SK-N-SH (cell line): ENCODE results near the gene RBM38. TPM values are rescaled to one million over a fixed set of nuclear protein-coding genes. Genes with fewer than 3 reads are reported as not detected.

Experiments
- CTCF ChIA-PET: fragments of 300-600, 350-600 bp; formaldehyde crosslinking; extraction: SDS; loops from one replicate; lab custom pipeline; 2021; lab: Yijun Ruan, JAX
- POLR2A ChIA-PET: fragments of 350-600 bp; sonication (Branson Sonifier 250); formaldehyde crosslinking; extraction: SDS; loops from one replicate; lab custom pipeline; 2020; ENCODE audit warnings: antibody characterized with exemption, inconsistent platforms; lab: Yijun Ruan, JAX
- DNase-seq: peaks from one replicate; pipeline ENCODE4 v3.0.0; 2012
- H2AFZ ChIP-seq: fragments of 200-600 bp; sonication (generic); 2 replicates; pipeline ENCODE4 v1.8.1; 2016; ENCODE audit warnings: antibody characterized with exemption, mild to moderate bottlenecking, low read depth
- H3F3A ChIP-seq: fragments of 200-600 bp; sonication (generic); replicated peaks from 2 replicates; pipeline ENCODE3; 2016; ENCODE audit warnings: antibody characterized with exemption, mild to moderate bottlenecking; ENCODE audit not compliant: insufficient read depth
- H3K27ac ChIP-seq, 2 experiments: fragments of 200-500 bp in 1 of 2; fragments of 200-600 bp in 1 of 2; sonication (Bioruptor generic) in 1 of 2; sonication (generic), shearing (Covaris generic) in 1 of 2; 2 replicates each; pipeline versions ENCODE4 v1.5.1 to v1.6.1; 2014 to 2016; ENCODE audit warnings: low read depth in 2 of 2, inconsistent platforms in 1 of 2, low read length in 1 of 2, mild to moderate bottlenecking in 1 of 2, mixed read lengths in 1 of 2
- H3K27me3 ChIP-seq: fragments of 200-600 bp; sonication (generic), shearing (Covaris generic); 2 replicates; pipeline ENCODE4 v1.6.1; 2016; ENCODE audit warnings: mixed run types; ENCODE audit not compliant: insufficient read depth
- H3K36me3 ChIP-seq, 2 experiments: fragments of 200-500 bp in 1 of 2; fragments of 200-600 bp in 1 of 2; sonication (Bioruptor generic) in 1 of 2; sonication (generic) in 1 of 2; replicated peaks in 1 of 2; 2 replicates each; pipeline versions ENCODE3 to v1.5.1; 2014 to 2016; ENCODE audit warnings: low read length in 1 of 2, mild to moderate bottlenecking in 1 of 2; ENCODE audit not compliant: insufficient read depth in 2 of 2, control insufficient read depth in 1 of 2
- H3K4me1 ChIP-seq, 2 experiments: fragments of 200-500 bp in 1 of 2; fragments of 200-600 bp in 1 of 2; sonication (Bioruptor generic) in 1 of 2; sonication (generic), shearing (Covaris generic) in 1 of 2; 2 replicates each; pipeline versions ENCODE4 v1.5.1 to v1.6.1; 2014 to 2016; ENCODE audit warnings: low read depth in 1 of 2, low read length in 1 of 2, mixed run types in 1 of 2; ENCODE audit not compliant: insufficient read depth in 2 of 2, control insufficient read depth in 1 of 2
- H3K4me2 ChIP-seq: fragments of 200-600 bp; sonication (generic), shearing (Covaris generic); 2 replicates; pipeline ENCODE4 v1.6.1; 2017; ENCODE audit warnings: mixed run types
- H3K4me3 ChIP-seq, 2 experiments: fragments of 200-500 bp in 1 of 2; fragments of 200-600 bp in 1 of 2; sonication (Bioruptor generic) in 1 of 2; sonication (generic), shearing (Covaris generic) in 1 of 2; 2 replicates each; pipeline versions ENCODE4 v1.5.1 to v1.8.1; 2014 to 2016; ENCODE audit warnings: low read depth in 2 of 2, inconsistent platforms in 1 of 2, low read length in 1 of 2, mild to moderate bottlenecking in 1 of 2, mixed read lengths in 1 of 2, moderate library complexity in 1 of 2
- H3K79me2 ChIP-seq: fragments of 200-600 bp; sonication (generic); 2 replicates; pipeline ENCODE4 v1.8.1; 2017; ENCODE audit warnings: mild to moderate bottlenecking; ENCODE audit not compliant: insufficient read depth
- H3K9ac ChIP-seq: fragments of 200-600 bp; sonication (generic); 2 replicates; pipeline ENCODE4 v1.6.1; 2017; ENCODE audit warnings: mixed run types
- H3K9me2 ChIP-seq: fragments of 200-600 bp; sonication (generic); 2 replicates; pipeline ENCODE4 v1.6.1; 2017; ENCODE audit warnings: mixed run types
- H3K9me3 ChIP-seq: fragments of 200-600 bp; sonication (generic); 2 replicates; pipeline ENCODE4 v1.6.1; 2017; ENCODE audit warnings: mixed run types, mild to moderate bottlenecking, moderate library complexity
- H4K20me1 ChIP-seq: fragments of 200-600 bp; sonication (generic); 2 replicates; pipeline ENCODE4 v1.6.1; 2017; ENCODE audit warnings: mild to moderate bottlenecking, mixed run types; ENCODE audit not compliant: insufficient read depth
- EP300 ChIP-seq, 2 experiments: IDR thresholded peaks; 2 replicates each; pipeline versions ENCODE4 v1.4.0 to v1.6.1; 2012; ENCODE audit warnings: borderline replicate concordance in 1 of 2, low read depth in 1 of 2, low read length in 1 of 2
- EZH2phosphoT487 ChIP-seq: fragments of 200-600 bp; sonication (generic); IDR thresholded peaks from 2 replicates; pipeline ENCODE4 v1.6.1; 2017; ENCODE audit warnings: low read depth, mixed run types, mild to moderate bottlenecking, antibody characterized with exemption, moderate library complexity, borderline replicate concordance
- FOXJ3 ChIP-seq: sonication (generic); formaldehyde crosslinking; IDR thresholded peaks from 2 replicates; pipeline ENCODE4 v1.5.1; 2020; ENCODE audit warnings: mild to moderate bottlenecking, missing genetic modification reagents
- FOXM1 ChIP-seq: IDR thresholded peaks from 2 replicates; pipeline ENCODE4 v1.4.0; 2012; ENCODE audit warnings: low read depth, mild to moderate bottlenecking
- GATA2 ChIP-seq: sonication (generic); formaldehyde crosslinking; IDR thresholded peaks from 2 replicates; pipeline ENCODE4 v1.5.0; 2020; ENCODE audit warnings: mild to moderate bottlenecking, missing genetic modification reagents
- MAX ChIP-seq: IDR thresholded peaks from 2 replicates; pipeline ENCODE4 v1.4.0; 2012; ENCODE audit warnings: low read depth
- NFIC ChIP-seq: IDR thresholded peaks from 2 replicates; pipeline ENCODE4 v1.4.0; 2012; ENCODE audit warnings: borderline replicate concordance
- POLR2AphosphoS5 ChIP-seq: IDR thresholded peaks from 2 replicates; pipeline ENCODE4 v1.6.1; 2012; ENCODE audit warnings: low read depth, low read length
- RCOR1 ChIP-seq: fragments of 150-350 bp; IDR thresholded peaks from 2 replicates; pipeline ENCODE4 v1.6.1; 2017; ENCODE audit warnings: antibody characterized with exemption, low read length
- REST ChIP-seq: IDR thresholded peaks from 2 replicates; pipeline ENCODE4 v1.6.1; 2012; ENCODE audit warnings: mild to moderate bottlenecking, low read depth, low read length, moderate library complexity
- RFX5 ChIP-seq: IDR thresholded peaks from 2 replicates; pipeline ENCODE4 v1.6.1; 2012; ENCODE audit warnings: mild to moderate bottlenecking, improper control_type of control experiment, low read length
- SIN3A ChIP-seq: IDR thresholded peaks from 2 replicates; pipeline ENCODE4 v1.6.1; 2012; ENCODE audit warnings: low read depth, mild to moderate bottlenecking, low read length, moderate library complexity, borderline replicate concordance
- TAF1 ChIP-seq: IDR thresholded peaks from 2 replicates; pipeline ENCODE4 v1.6.1; 2012; ENCODE audit warnings: low read depth, mild to moderate bottlenecking, low read length, moderate library complexity, borderline replicate concordance
- TCF12 ChIP-seq: IDR thresholded peaks from 2 replicates; pipeline ENCODE4 v1.4.0; 2012
- TEAD4 ChIP-seq: IDR thresholded peaks from 2 replicates; pipeline ENCODE4 v1.4.0; 2012; ENCODE audit warnings: mild to moderate bottlenecking, borderline replicate concordance; ENCODE audit not compliant: insufficient read depth
- USF1 ChIP-seq: IDR thresholded peaks from 2 replicates; pipeline ENCODE4 v1.4.0; 2012; ENCODE audit warnings: low read depth, borderline replicate concordance
- YY1 ChIP-seq: IDR thresholded peaks from 2 replicates; pipeline ENCODE4 v1.4.0; 2012; ENCODE audit warnings: low read depth, mild to moderate bottlenecking
- WGBS: methylation state at CpG from one replicate; pipeline ENCODE4 v1.1.6; 2017; ENCODE audit warnings: low lambda C conversion rate; 5-methylcytosine and 5-hydroxymethylcytosine counted together
- polyA plus RNA-seq, 3 experiments: library from polyadenylated mRNA; depleted of rRNA; stranded (reverse); fragments of >200 nt; gene quantifications; 2 replicates each; pipeline ENCODE4 v1.2.3, GENCODE V29; 2012
- TF ChIP-seq, protein P1 (sequence below): fragments of 150-350 bp; IDR thresholded peaks from 2 replicates; pipeline ENCODE4 v1.6.1; 2016; ENCODE audit warnings: mild to moderate bottlenecking, low read depth, low read length
- TF ChIP-seq, protein P2 (sequence below): IDR thresholded peaks from 2 replicates; pipeline ENCODE4; 2012

RBM38 gene
- polyA plus RNA-seq, 1 of the 3 experiments (the other 2 are of a cell fraction) = 11.5 TPM

DNA sequence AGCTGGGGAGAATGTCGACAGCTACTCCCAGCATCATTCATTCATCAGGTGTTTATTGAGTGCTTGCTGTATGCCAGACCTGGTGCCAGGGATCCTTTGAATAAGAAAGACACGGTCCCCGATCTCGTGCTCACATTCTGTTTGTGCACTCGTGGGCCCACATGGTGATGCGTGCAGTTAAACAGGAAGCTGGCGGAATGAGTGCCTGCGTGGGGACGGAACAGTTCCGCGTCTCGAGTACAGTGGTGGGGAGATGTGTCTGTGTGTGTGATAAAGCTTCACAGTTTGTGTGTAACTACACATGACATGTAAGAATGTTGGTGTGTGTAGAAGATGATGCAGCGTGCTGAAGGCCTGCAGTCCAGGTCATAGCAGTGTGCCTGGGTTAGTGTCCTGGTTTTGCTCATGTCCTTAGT is 6.5 kb downstream of the RBM38 start (continued):
- TF ChIP-seq MAX = no peak
- TF ChIP-seq, protein P1, sequence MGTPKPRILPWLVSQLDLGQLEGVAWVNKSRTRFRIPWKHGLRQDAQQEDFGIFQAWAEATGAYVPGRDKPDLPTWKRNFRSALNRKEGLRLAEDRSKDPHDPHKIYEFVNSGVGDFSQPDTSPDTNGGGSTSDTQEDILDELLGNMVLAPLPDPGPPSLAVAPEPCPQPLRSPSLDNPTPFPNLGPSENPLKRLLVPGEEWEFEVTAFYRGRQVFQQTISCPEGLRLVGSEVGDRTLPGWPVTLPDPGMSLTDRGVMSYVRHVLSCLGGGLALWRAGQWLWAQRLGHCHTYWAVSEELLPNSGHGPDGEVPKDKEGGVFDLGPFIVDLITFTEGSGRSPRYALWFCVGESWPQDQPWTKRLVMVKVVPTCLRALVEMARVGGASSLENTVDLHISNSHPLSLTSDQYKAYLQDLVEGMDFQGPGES = no peak
- TF ChIP-seq RFX5 = no peak
- no peak for TF ChIP-seq FOXJ3 (CRISPR knock-in tag)
- no peak for TF ChIP-seq EP300 (IDR thresholded peaks at IDR 0.05; ENCODE audit: borderline replicate concordance in 1 of 2, low read depth in 1 of 2, low read length in 1 of 2)
- TF ChIP-seq POLR2AphosphoS5 = no peak
- no peak for TF ChIP-seq RCOR1
- TF ChIP-seq, all 33 proteins: peak for 0

DNA sequence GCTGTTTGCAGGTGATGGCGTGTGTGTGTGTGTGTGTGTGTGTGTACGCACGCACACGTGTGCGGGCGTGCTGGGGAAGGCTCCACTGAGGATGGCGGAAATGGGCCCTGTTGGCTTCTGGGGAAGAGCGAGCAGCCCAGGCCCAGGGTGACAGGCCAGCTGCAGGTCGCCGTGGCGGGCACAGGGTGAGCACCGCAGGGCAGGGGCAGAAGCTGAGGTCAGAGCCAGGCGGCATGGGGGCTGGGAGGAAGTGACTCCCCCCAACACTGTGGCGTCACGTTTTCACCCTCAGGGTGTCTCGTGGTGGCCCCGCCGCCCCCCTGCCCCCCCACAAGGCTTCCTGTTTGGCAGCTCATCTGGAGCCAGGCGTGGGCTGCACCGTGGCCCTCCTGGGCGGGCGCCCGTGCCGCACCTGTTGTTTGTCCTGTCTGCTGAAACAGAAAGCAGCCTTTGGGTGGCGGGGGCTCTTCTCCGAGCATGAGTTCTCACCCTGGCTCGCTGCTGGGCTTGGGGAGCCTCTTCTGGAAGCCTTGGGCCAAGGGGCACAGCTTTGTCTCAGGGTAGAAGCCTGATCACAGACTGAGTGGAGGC is 7.1 kb downstream of the RBM38 start:
- Histone ChIP-seq H3K9ac (no peak overlapping the region), H2AFZ (no peak overlapping the region), H3K9me2 (no peaks in the 10 kb centered on the region), H3K4me2 (no peak overlapping the region), H3K79me2 (peaks cover under 1% of the 10 kb centered on the region; the same call in 1 of the 2 replicates), H3K36me3 (peaks cover 0 to 47% of the 10 kb centered on the region in 2 experiments), H3K4me3 (no peak overlapping the region), H3K27me3 (no peaks in the 10 kb centered on the region), H3F3A (no peaks in the 10 kb centered on the region), H3K4me1 (peaks cover 0 to 19% of the 10 kb centered on the region in 2 experiments; a peak in 1 of 4 replicates), H4K20me1 (no peaks in the 10 kb centered on the region), H3K27ac (peak overlapping the region in 1 of 2 experiments; percentile 20; a peak in 1 of 4 replicates), H3K9me3 (no peaks in the 10 kb centered on the region)
- 90% methylated on average over 8 of the region's 27 CpGs for WGBS
- DNase-seq = no peak
- ChIA-PET CTCF (interaction anchor here (0.9 to 2.6 kb wide), 3 partner anchors 16 to 98 kb away, joined by 3 to 7 read pairs (median 5); no protein-coding TSS in a partner anchor), POLR2A (interaction anchor here (0.6 kb wide), 1 partner anchor 1017 kb away, joined by 3 read pairs; no protein-coding TSS in a partner anchor)
- TF ChIP-seq TAF1 = no peak
- TF ChIP-seq MAX = no peak
- TF ChIP-seq USF1 = no peak
- TF ChIP-seq RFX5 = no peak
- TF ChIP-seq GATA2 (CRISPR knock-in tag) = no peak
- no peak for TF ChIP-seq REST
- no peak for TF ChIP-seq TCF12
- no peak for TF ChIP-seq FOXM1
- TF ChIP-seq EZH2phosphoT487 = no peak
- no peak for TF ChIP-seq FOXJ3 (CRISPR knock-in tag)
- TF ChIP-seq NFIC = no peak
- TF ChIP-seq, protein P2, sequence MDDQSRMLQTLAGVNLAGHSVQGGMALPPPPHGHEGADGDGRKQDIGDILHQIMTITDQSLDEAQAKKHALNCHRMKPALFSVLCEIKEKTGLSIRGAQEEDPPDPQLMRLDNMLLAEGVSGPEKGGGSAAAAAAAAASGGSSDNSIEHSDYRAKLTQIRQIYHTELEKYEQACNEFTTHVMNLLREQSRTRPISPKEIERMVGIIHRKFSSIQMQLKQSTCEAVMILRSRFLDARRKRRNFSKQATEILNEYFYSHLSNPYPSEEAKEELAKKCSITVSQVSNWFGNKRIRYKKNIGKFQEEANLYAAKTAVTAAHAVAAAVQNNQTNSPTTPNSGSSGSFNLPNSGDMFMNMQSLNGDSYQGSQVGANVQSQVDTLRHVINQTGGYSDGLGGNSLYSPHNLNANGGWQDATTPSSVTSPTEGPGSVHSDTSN = no peak
- TF ChIP-seq, protein P1 = no peak
- no peak for TF ChIP-seq SIN3A
- TF ChIP-seq TEAD4 = no peak
- no peak for TF ChIP-seq YY1
